HEK293 (cell line): ENCODE data around the gene EREG.
A peak's percentile ranks its signal among the peaks of the same experiment; 100 is the strongest.
"Not testable (repeated sequence)": the region's sequence is repeated elsewhere in the genome, so short reads cannot be mapped to it uniquely, and the experiment has no call there.

Experiments used
- CTCF ChIA-PET: fragments of 350-600 bp; formaldehyde crosslinking; extraction: SDS; loops from one replicate; lab custom pipeline; 2021; ENCODE audit warnings: antibody characterized with exemption; lab: Yijun Ruan, JAX
- POLR2A ChIA-PET: fragments of 300-600 bp; formaldehyde crosslinking; extraction: SDS; loops from one replicate; lab custom pipeline; 2020; ENCODE audit warnings: antibody characterized with exemption, inconsistent platforms; lab: Yijun Ruan, JAX
- H3K27ac ChIP-seq: fragments of 200-500 bp; sonication (Bioruptor generic); 2 replicates; pipeline ENCODE4 v1.5.1; 2014; ENCODE audit warnings: low read depth, low read length, control low read depth, inconsistent platforms; ENCODE audit errors: extremely low read depth
- H3K36me3 ChIP-seq, 2 experiments: fragments of 200-500 bp in 1 of 2; sonication (Bioruptor generic) in 1 of 2; 1 replicate in 1 of 2; 2 replicates in 1 of 2; pipeline ENCODE4 v1.5.1; 2014 to 2017; ENCODE audit warnings: inconsistent platforms in 2 of 2, low read length in 2 of 2; ENCODE audit not compliant: control insufficient read depth in 2 of 2, insufficient read depth in 1 of 2
- H3K4me1 ChIP-seq: fragments of 200-500 bp; sonication (Bioruptor generic); 2 replicates; pipeline ENCODE4 v1.5.1; 2014; ENCODE audit warnings: mild to moderate bottlenecking, low read length, inconsistent platforms; ENCODE audit not compliant: control insufficient read depth, insufficient read depth
- H3K4me3 ChIP-seq: 2 replicates; pipeline ENCODE4 v1.5.1; 2011; ENCODE audit warnings: low read depth, mild to moderate bottlenecking, control low read depth, low read length, moderate library complexity
- H3K9me3 ChIP-seq: fragments of 200-500 bp; sonication (Bioruptor generic); 2 replicates; pipeline ENCODE4 v1.5.1; 2014; ENCODE audit warnings: low read depth, low read length, inconsistent platforms; ENCODE audit not compliant: control insufficient read depth, insufficient read depth
- KLF8 ChIP-seq: fragments of 450-650 bp; formaldehyde crosslinking; IDR thresholded peaks from 2 replicates; pipeline ENCODE4 v1.5.1; 2016; ENCODE audit warnings: missing biosample characterization, missing genetic modification characterization
- RBAK ChIP-seq: fragments of 450-650 bp; formaldehyde crosslinking; IDR thresholded peaks from 2 replicates; pipeline ENCODE4 v1.5.1; 2016; ENCODE audit warnings: missing biosample characterization, missing genetic modification characterization
- REST ChIP-seq: fragments of 450-650 bp; formaldehyde crosslinking; IDR thresholded peaks from 2 replicates; pipeline ENCODE4 v1.5.1; 2016; ENCODE audit warnings: missing biosample characterization, missing genetic modification characterization
- TCF7L2 ChIP-seq: IDR thresholded peaks from 2 replicates; pipeline ENCODE4 v1.6.1; 2011; ENCODE audit warnings: low read depth, mild to moderate bottlenecking, inconsistent platforms, low read length, moderate library complexity, borderline replicate concordance
- ZBTB11 ChIP-seq: fragments of 450-650 bp; formaldehyde crosslinking; conservative IDR thresholded peaks from 2 replicates; pipeline ENCODE4 v1.5.1; 2016; ENCODE audit warnings: low read depth, missing biosample characterization, missing genetic modification characterization
- ZIC2 ChIP-seq: fragments of 450-650 bp; formaldehyde crosslinking; IDR thresholded peaks from 2 replicates; pipeline ENCODE4 v1.5.1; 2016; ENCODE audit warnings: missing biosample characterization, missing genetic modification characterization
- ZNF146 ChIP-seq: fragments of 450-650 bp; formaldehyde crosslinking; IDR thresholded peaks from 2 replicates; pipeline ENCODE4 v1.5.1; 2016; ENCODE audit warnings: missing biosample characterization, missing genetic modification characterization
- ZNF513 ChIP-seq: fragments of 450-650 bp; IDR thresholded peaks from 2 replicates; pipeline ENCODE4 v1.5.1; 2018; ENCODE audit warnings: missing biosample characterization, missing genetic modification characterization
- ZNF639 ChIP-seq: fragments of 450-650 bp; formaldehyde crosslinking; IDR thresholded peaks from 2 replicates; pipeline ENCODE4 v1.5.1; 2016; ENCODE audit warnings: missing biosample characterization, missing genetic modification characterization
- ZNF747 ChIP-seq: fragments of 450-650 bp; formaldehyde crosslinking; IDR thresholded peaks from 2 replicates; pipeline ENCODE4 v1.5.1; 2016; ENCODE audit warnings: missing biosample characterization, missing genetic modification characterization
- ZNF768 ChIP-seq: fragments of 450-650 bp; formaldehyde crosslinking; IDR thresholded peaks from 2 replicates; pipeline ENCODE4 v1.5.1; 2018; ENCODE audit warnings: missing biosample characterization, mild to moderate bottlenecking, missing genetic modification characterization

Gene EREG

GRCh38 chr4:74338792-74339333 is 26.1 kb upstream of the EREG start (continued):
- TF ChIP-seq ZNF747 (tag by site-specific recombination) (no peak), ZNF513 (tag by site-specific recombination) (no peak), ZBTB11 (tag by site-specific recombination) (no peak), RBAK (tag by site-specific recombination) (no peak), REST (tag by site-specific recombination) (no peak)

- Histone ChIP-seq H3K9me3 (no peaks in the 10 kb centered on the region), H3K27ac (no peak overlapping the region), H3K4me1 (no peaks in the 10 kb centered on the region), H3K36me3 (no peaks in the 10 kb centered on the region), H3K4me3 (no peak overlapping the region)
- ChIA-PET CTCF (no interaction called here), POLR2A (no interaction called here)
- TF ChIP-seq ZIC2 (no peak), TCF7L2 (no peak), ZNF639 (no peak), ZNF768 (tag by site-specific recombination) (no peak), KLF8 (no peak)
Measured at GRCh38 chr4:74339501-74339900, 25.4 kb upstream of the EREG start.

GRCh38 chr4:74340421-74340820 is 24.5 kb upstream of the EREG start:
- TF ChIP-seq ZNF146 (tag by site-specific recombination), result peak; percentile 70
- CTCF ChIA-PET, H3K27ac ChIP-seq, H3K4me1 ChIP-seq, H3K4me3 ChIP-seq, POLR2A ChIA-PET, H3K9me3 ChIP-seq, H3K36me3 ChIP-seq: not testable (repeated sequence)
